Right atrium auricular region (tissue), 2 donors: Measurements from ENCODE around the gene MAGEC1. TPM values are rescaled to one million over a fixed set of nuclear protein-coding genes. Genes with fewer than 3 reads are reported as not detected.
"Not testable (repeated sequence)": the region's sequence is repeated elsewhere in the genome, so short reads cannot be mapped to it uniquely, and the experiment has no call there.

Source experiments
- DNase-seq: peaks from one replicate; pipeline ENCODE4 v3.0.0-alpha.2; 2019; ENCODE audit warnings: low spot score
- H3K27ac ChIP-seq, 2 donors: fragments of 200-600 bp; sonication (generic); 1 replicate in 1 of 2; 2 replicates in 1 of 2; pipeline ENCODE4 v1.5.1; 2016 to 2019
- H3K27me3 ChIP-seq, 2 donors: fragments of 200-600 bp; sonication (generic); one replicate each; pipeline versions ENCODE4 v1.5.1 to v1.6.0; 2017 to 2019
- H3K36me3 ChIP-seq: fragments of 200-600 bp; sonication (generic); one replicate; pipeline ENCODE4 v1.5.1; 2016
- H3K4me1 ChIP-seq, 2 donors: fragments of 200-600 bp; sonication (generic); one replicate each; pipeline versions ENCODE4 v1.5.1 to v1.6.0; 2017 to 2019
- H3K4me3 ChIP-seq, 2 donors: fragments of 200-600 bp; sonication (generic); 1 replicate in 1 of 2; 2 replicates in 1 of 2; pipeline ENCODE4 v1.5.1; 2017 to 2019; ENCODE audit warnings: mild to moderate bottlenecking in 1 of 2, moderate library complexity in 1 of 2
- H3K9me3 ChIP-seq, 2 donors: fragments of 200-600 bp; sonication (generic); one replicate each; pipeline ENCODE4 v1.5.1; 2019
- CTCF ChIP-seq, 2 donors: fragments of 200-600 bp; sonication (generic); IDR thresholded peaks; one replicate each; pipeline ENCODE4 v1.5.1; 2019; ENCODE audit warnings: antibody characterized with exemption in 2 of 2
- total RNA-seq, 2 donors: library from RNA; depleted of rRNA; stranded (reverse); fragments of >200 nt; gene quantifications; one replicate each; pipeline ENCODE4 v1.1.0, GENCODE V29; 2016

MAGEC1 gene
- total RNA-seq: not detected

- no peak for TF ChIP-seq CTCF (IDR thresholded peaks at IDR 0.05)
- Histone ChIP-seq H3K27ac (no peak within 1 kb of the TSS), H3K9me3 (no peaks in the 10 kb centered on the region), H3K36me3 (no peaks in the 10 kb centered on the region), H3K4me1 (no peaks in the 10 kb centered on the region), H3K4me3 (no peak within 1 kb of the TSS), H3K27me3 (no peaks in the 10 kb centered on the region)
- no peak for DNase-seq
These were observed at the start of gene MAGEC1 for GRCh38 chrX:141903400-141904155. MAGEC1 (plus strand) TSS chrX:141903894; CDS start chrX:141905073, 1,179 bp downstream.

GRCh38 chrX:141857479-141857878, 46.2 kb upstream of the MAGEC1 start:
- no peaks in the 10 kb centered on the region for H3K4me1 ChIP-seq
- no peaks in the 10 kb centered on the region for H3K9me3 ChIP-seq
- no peaks in the 10 kb centered on the region for H3K27me3 ChIP-seq
- TF ChIP-seq CTCF (IDR thresholded peaks at IDR 0.05): no peak
- no peaks in the 10 kb centered on the region for H3K36me3 ChIP-seq
- no peak for DNase-seq
- H3K27ac ChIP-seq: no peak overlapping the region
- no peak overlapping the region for H3K4me3 ChIP-seq

- Histone ChIP-seq H3K4me3 (no peak overlapping the region), H3K9me3 (no peaks in the 10 kb centered on the region), H3K36me3 (no peaks in the 10 kb centered on the region), H3K4me1 (no peaks in the 10 kb centered on the region), H3K27ac (no peak overlapping the region), H3K27me3 (no peaks in the 10 kb centered on the region)
- DNase-seq: no peak
- TF ChIP-seq CTCF (IDR thresholded peaks at IDR 0.05): no peak
These were observed 24.1 kb upstream of the MAGEC1 start for GRCh38 chrX:141879616-141880015.

- not testable (repeated sequence) for H3K27ac ChIP-seq, DNase-seq, H3K36me3 ChIP-seq, H3K4me1 ChIP-seq, H3K27me3 ChIP-seq, H3K4me3 ChIP-seq, H3K9me3 ChIP-seq
These were observed 14.9 kb upstream of the MAGEC1 start for GRCh38 chrX:141888811-141889210.

GRCh38 chrX:141894733-141895132, 9.0 kb upstream of the MAGEC1 start:
- DNase-seq: no peak
- H3K27me3 ChIP-seq: no peaks in the 10 kb centered on the region
- H3K27ac ChIP-seq: no peak overlapping the region
- no peaks in the 10 kb centered on the region for H3K4me1 ChIP-seq
- no peak overlapping the region for H3K4me3 ChIP-seq
- H3K36me3 ChIP-seq: no peaks in the 10 kb centered on the region
- H3K9me3 ChIP-seq: no peaks in the 10 kb centered on the region
- no peak for TF ChIP-seq CTCF (IDR thresholded peaks at IDR 0.05)

GRCh38 chrX:141897690-141898089, 6.0 kb upstream of the MAGEC1 start:
- Histone ChIP-seq H3K36me3 (no peaks in the 10 kb centered on the region), H3K4me1 (no peaks in the 10 kb centered on the region), H3K27ac (no peak overlapping the region), H3K4me3 (no peak overlapping the region), H3K9me3 (no peaks in the 10 kb centered on the region), H3K27me3 (no peaks in the 10 kb centered on the region)
- no peak for TF ChIP-seq CTCF (IDR thresholded peaks at IDR 0.05)
- DNase-seq: no peak
